AG09319 (cell line): ENCODE data around the gene DDX50.
"Not testable (repeated sequence)": the region's sequence is repeated elsewhere in the genome, so short reads cannot be mapped to it uniquely, and the experiment has no call there.

ENCODE experiments used
- DNase-seq: peaks from one replicate; pipeline ENCODE4 v3.0.0-alpha.2; 2010; ENCODE audit warnings: low read depth; ENCODE audit errors: extremely low read depth
- CTCF ChIP-seq: IDR thresholded peaks from 2 replicates; pipeline ENCODE4 v1.5.1; 2011; ENCODE audit warnings: low read depth, mild to moderate bottlenecking, inconsistent platforms, low read length, moderate library complexity

Gene DDX50

GRCh38 chr10:68901105-68901927 lies at the start of gene DDX50:
Gene DDX50 (plus strand): TSS chr10:68901315. CDS start chr10:68901385, 70 bp downstream.
- peak; percentile 97 for DNase-seq
- TF ChIP-seq CTCF = no peak

- TF ChIP-seq CTCF = no peak
- no peak for DNase-seq
Observed at GRCh38 chr10:68856352-68856751, 44.8 kb upstream of the DDX50 start.

GRCh38 chr10:68857005-68857404 lies 44.1 kb upstream of the DDX50 start:
- no peak for DNase-seq
- TF ChIP-seq CTCF = no peak

GRCh38 chr10:68861253-68861652 lies 39.9 kb upstream of the DDX50 start:
- no peak for TF ChIP-seq CTCF
- DNase-seq = no peak

- no peak for TF ChIP-seq CTCF
- no peak for DNase-seq
Observed at GRCh38 chr10:68864611-68865010, 36.5 kb upstream of the DDX50 start.

- DNase-seq = not testable (repeated sequence)
Observed at GRCh38 chr10:68868173-68868572, 32.9 kb upstream of the DDX50 start.

GRCh38 chr10:68869623-68870022 lies 31.5 kb upstream of the DDX50 start:
- no peak for TF ChIP-seq CTCF
- no peak for DNase-seq

GRCh38 chr10:68870061-68870460 lies 31.1 kb upstream of the DDX50 start:
- no peak for TF ChIP-seq CTCF
- no peak for DNase-seq
